AG09319 (cell line): ENCODE measurements around the gene RSL24D1.
A peak's percentile ranks its signal among the peaks of the same experiment; 100 is the strongest.

Source experiments
- DNase-seq: peaks from one replicate; pipeline ENCODE4 v3.0.0-alpha.2; 2010; ENCODE audit warnings: low read depth; ENCODE audit errors: extremely low read depth
- TF ChIP-seq, protein P1 (sequence below): IDR thresholded peaks from 2 replicates; pipeline ENCODE4 v1.5.1; 2011; ENCODE audit warnings: low read depth, mild to moderate bottlenecking, inconsistent platforms, low read length, moderate library complexity

RSL24D1 gene

DNA sequence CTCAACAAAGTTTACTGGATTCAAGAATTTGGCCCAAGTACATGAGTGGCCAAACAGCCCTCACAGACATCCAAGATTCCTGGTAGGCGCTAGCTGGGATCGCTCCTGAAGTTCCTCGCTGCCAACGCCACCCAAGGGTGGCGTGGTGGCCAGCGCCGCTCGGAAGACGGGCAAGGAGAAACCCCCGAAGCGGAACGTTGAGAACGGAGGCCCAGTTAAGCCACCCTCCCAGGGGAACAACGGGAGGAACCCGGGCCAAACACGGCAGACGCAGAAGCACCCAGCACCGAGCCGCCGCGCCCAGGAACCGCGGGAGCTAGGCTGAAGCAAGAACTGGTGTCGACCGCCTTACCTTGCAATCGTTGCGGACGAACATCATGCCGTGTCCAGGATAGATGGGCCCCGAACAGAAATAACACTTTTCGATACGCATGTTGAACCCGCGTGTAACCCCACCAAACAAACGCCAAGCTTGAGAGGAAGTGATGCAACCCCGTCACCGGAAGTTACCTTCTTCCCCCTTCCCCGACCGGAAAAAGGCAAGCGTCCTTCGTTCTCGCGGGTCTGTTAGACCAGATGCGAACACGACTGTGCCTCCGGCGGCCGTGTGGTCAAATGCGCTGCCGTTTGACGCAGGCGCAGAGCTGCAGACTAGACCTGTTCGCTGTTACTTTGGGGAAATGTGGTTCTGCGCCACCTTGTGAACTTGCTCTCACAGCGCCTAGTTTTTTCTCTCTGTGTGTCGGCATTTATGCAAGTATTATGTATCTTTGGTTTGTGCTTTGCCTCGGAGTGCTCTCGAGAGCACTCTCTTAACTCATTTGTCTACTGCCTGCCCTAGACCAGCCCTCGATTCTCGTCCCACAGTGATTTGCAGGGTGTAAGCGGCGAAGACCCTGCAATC lies at the start of gene RSL24D1:
TSS of gene RSL24D1 (minus strand) at position 484 of the 904 bp plus-strand sequence. CDS start at position 433, 51 bp downstream.
- DNase-seq: peak; percentile 96
- TF ChIP-seq, protein P1, sequence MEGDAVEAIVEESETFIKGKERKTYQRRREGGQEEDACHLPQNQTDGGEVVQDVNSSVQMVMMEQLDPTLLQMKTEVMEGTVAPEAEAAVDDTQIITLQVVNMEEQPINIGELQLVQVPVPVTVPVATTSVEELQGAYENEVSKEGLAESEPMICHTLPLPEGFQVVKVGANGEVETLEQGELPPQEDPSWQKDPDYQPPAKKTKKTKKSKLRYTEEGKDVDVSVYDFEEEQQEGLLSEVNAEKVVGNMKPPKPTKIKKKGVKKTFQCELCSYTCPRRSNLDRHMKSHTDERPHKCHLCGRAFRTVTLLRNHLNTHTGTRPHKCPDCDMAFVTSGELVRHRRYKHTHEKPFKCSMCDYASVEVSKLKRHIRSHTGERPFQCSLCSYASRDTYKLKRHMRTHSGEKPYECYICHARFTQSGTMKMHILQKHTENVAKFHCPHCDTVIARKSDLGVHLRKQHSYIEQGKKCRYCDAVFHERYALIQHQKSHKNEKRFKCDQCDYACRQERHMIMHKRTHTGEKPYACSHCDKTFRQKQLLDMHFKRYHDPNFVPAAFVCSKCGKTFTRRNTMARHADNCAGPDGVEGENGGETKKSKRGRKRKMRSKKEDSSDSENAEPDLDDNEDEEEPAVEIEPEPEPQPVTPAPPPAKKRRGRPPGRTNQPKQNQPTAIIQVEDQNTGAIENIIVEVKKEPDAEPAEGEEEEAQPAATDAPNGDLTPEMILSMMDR: peak; percentile 43

DNA sequence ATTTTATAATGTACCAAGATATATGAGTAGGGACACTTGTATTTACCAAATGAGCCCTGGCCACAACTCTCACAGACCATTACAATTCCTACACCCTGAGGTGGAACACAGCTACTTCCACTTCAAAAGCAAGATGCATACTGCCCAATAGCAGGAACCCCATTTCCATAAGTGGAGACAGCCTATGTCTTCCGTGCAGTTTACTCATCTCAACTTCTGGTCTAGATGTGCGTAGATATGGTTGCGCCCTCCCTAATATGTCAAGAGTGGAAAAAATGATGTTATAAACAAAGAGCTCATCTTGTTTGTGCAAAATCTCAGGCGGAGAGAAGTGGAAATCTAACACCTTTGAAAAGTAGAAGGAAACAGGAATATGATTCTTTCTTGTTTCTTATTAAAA lies 48.3 kb upstream of the RSL24D1 start:
- no peak for DNase-seq

DNA sequence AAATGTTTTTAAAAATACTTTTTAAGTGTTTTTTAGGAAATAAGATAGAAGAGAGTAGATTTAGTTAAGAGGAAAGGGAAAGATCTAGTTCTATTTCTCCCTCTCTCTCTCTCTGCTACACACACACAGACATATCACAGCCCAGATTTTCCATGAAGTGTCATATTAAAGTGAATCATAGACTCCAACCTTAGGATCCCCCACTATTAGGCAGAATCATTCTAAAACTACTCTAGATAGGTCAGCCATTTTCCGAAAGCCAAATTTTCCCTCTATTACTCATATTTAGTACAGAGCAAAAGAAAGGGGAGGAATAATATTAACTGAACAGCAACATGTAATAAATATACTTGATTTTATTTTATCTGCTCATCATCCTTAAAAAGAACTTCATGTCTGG lies 45.1 kb upstream of the RSL24D1 start:
- TF ChIP-seq, protein P1: no peak
- no peak for DNase-seq

More for the DNA sequence above, 48.3 kb upstream of the RSL24D1 start:
- TF ChIP-seq, protein P1: no peak

DNA sequence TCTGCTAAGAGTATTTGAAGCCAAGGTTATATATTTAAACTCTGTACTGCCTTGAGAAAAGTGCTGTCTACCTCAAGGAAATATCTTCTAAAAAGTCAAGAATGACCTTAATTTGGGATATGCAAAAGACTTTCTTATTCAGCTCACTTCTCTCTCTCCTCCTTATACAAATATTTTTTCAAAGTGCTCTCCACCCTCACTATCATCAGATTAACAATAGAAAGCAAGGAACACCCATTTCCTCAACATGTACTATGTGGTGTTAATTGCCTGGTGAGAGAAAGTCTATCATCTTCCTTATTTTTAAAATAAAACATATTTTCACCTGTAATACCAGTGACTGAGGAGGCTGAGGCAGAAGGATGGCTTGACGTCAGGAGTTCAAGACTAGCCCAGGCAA lies 44.4 kb upstream of the RSL24D1 start:
- TF ChIP-seq, protein P1: no peak
- no peak for DNase-seq

DNA sequence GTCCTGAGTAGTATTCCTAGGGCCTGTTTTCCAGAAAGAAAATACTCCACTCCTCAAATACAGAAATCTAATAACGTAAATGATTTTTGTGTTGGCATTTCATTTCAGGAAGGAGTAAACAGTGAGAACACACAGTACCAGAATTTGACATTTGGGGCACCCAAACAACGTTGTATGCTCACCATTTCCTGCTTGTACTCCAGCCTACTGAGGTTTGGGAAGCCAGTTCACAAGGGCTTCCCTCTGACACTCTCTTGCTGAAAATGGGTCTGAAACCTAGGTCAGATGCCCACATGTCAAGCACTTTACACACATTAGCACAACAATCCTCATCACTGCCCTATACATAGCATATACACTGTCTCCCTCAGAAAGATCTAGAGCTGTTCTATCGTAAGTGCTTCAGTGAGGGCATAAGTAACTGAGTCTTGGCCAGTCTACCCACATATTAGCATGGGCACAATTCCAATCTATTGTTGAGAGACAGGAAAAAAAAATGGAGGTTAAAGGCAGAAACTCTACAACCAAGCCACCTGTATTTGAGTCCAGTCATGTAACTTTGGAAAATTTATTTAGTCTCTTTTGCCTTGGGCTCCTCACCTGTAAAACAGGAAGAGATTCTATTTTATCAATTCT lies 43.5 kb upstream of the RSL24D1 start:
- TF ChIP-seq, protein P1: no peak
- DNase-seq: no peak

DNA sequence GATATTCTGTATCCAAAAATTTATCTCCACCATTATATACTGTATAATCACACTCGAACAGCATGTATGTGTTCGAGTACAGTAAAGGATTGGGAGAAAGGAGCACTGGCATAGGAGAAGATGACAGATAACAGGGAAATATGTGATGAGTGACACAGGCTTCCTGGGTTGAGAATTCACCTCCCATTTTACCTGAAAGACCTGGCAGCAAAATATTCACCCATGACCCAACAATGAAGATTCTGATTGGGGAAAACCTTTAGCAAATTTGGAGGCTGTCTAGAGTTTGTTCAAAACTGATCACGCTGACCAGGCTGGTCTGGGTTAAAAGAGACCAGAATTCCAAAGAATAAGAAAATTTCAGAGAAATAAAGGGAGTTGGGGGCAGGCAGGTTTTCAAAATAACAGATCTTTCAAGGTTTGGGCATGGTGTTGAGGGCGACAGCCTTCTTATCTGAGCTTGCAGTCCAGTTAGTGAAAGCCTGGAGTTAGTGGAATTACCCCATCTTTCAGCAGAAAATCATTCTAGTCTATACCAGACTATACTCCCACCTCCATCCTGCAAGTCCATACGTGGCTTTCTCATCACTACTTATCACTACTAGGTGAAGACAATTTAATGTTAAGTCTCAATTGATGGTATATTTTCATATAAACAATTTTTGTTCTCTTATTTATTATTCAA lies 42.8 kb upstream of the RSL24D1 start:
- DNase-seq: no peak
- TF ChIP-seq, protein P1: no peak
